HepG2 (cell line): ENCODE results near the gene RANBP3. TPM values are rescaled to one million over a fixed set of nuclear protein-coding genes. Genes with fewer than 3 reads are reported as not detected.

Source experiments
- ATAC-seq: fragments of 200-7000 bp; cut with Tn5 transposase; 3 replicates; pipeline ENCODE4 v1.9.1; 2020; ENCODE audit warnings: mild to moderate bottlenecking, moderate library complexity
- Bru-seq: library from RNA; stranded (reverse); fragments of 400-500 nt; gene quantifications from one replicate; lab custom pipeline; 2021; lab: Mats Ljungman, UMichigan
- BruChase-seq, 2 experiments: library from RNA; stranded (reverse); fragments of 400-500 nt; gene quantifications; one replicate each; lab custom pipeline; 2021; lab: Mats Ljungman, UMichigan
- BruUV-seq: library from RNA; stranded (reverse); fragments of 400-500 nt; replicated peaks from 2 replicates; lab custom pipeline; 2021; lab: Mats Ljungman, UMichigan
- CTCF ChIA-PET: fragments of 300-600 bp; formaldehyde crosslinking; extraction: SDS; loops from one replicate; lab custom pipeline; 2021; ENCODE audit warnings: low total read pairs, inconsistent platforms, low intra/inter-chr PET ratio; lab: Yijun Ruan, JAX
- POLR2A ChIA-PET: fragments of 350-600 bp; sonication (Branson Sonifier 250); formaldehyde crosslinking; loops from one replicate; lab custom pipeline; 2020; ENCODE audit warnings: antibody characterized with exemption, inconsistent platforms; lab: Yijun Ruan, JAX
- DNase-seq: peaks from one replicate; pipeline ENCODE4 v3.0.0-alpha.2; 2015; ENCODE audit warnings: low spot score
- FAIRE-seq: peaks from 3 replicates; lab custom pipeline; 2011; peaks lifted over from hg19 to GRCh38; lab: Jason Lieb, UNC
- H2AFZ ChIP-seq: one replicate; pipeline ENCODE4 v1.6.1; 2011; ENCODE audit warnings: low read length, inconsistent platforms
- H3K27ac ChIP-seq: fragments of 300-600 bp; 3 replicates; pipeline ENCODE4 v1.8.0; 2011; ENCODE audit warnings: mixed run types, mild to moderate bottlenecking, mixed read lengths, low read length, inconsistent platforms; ENCODE audit not compliant: insufficient read depth; ENCODE audit errors: extremely low read length
- H3K27me3 ChIP-seq, 2 experiments: fragments of 200-600 bp in 1 of 2; 2 replicates in 1 of 2; 3 replicates in 1 of 2; pipeline versions ENCODE4 v1.6.0 to v1.8.0; 2011; ENCODE audit warnings: low read length in 2 of 2, mild to moderate bottlenecking in 2 of 2, moderate library complexity in 2 of 2, inconsistent platforms in 1 of 2; ENCODE audit not compliant: insufficient read depth in 2 of 2, control insufficient read depth in 1 of 2
- H3K36me3 ChIP-seq, 2 experiments: fragments of 200-600 bp in 1 of 2; replicated peaks in 1 of 2; 2 replicates in 1 of 2; 3 replicates in 1 of 2; pipeline versions ENCODE4 v1.5.1 to v1.8.0; 2011; ENCODE audit warnings: low read length in 2 of 2, inconsistent platforms in 1 of 2; ENCODE audit not compliant: insufficient read depth in 2 of 2, control insufficient read depth in 1 of 2
- H3K4me1 ChIP-seq: 2 replicates; pipeline ENCODE4 v1.5.1; 2012; ENCODE audit warnings: low read length, inconsistent platforms; ENCODE audit not compliant: insufficient read depth
- H3K4me2 ChIP-seq: 2 replicates; pipeline ENCODE4 v1.6.0; 2011; ENCODE audit warnings: low read depth, low read length, inconsistent platforms
- H3K4me3 ChIP-seq, 3 experiments: fragments of 200-600 bp in 1 of 3; sonication (generic), shearing (Covaris generic) in 1 of 3; replicated peaks in 1 of 3; 2 replicates each; pipeline ENCODE4 v1.5.1; 2011 to 2016; ENCODE audit warnings: low read length in 3 of 3, inconsistent platforms in 2 of 3, low read depth in 2 of 3, mild to moderate bottlenecking in 2 of 3, control low read depth in 1 of 3, mixed read lengths in 1 of 3; ENCODE audit not compliant: insufficient read depth in 1 of 3
- H3K79me2 ChIP-seq: one replicate; pipeline ENCODE4 v1.6.1; 2011; ENCODE audit warnings: low read length, inconsistent platforms; ENCODE audit not compliant: insufficient read depth
- H3K9ac ChIP-seq: 2 replicates; pipeline ENCODE4 v1.6.0; 2011; ENCODE audit warnings: mild to moderate bottlenecking, low read depth, low read length, inconsistent platforms; ENCODE audit not compliant: insufficient read depth
- H3K9me3 ChIP-seq: 2 replicates; pipeline ENCODE4 v1.5.1; 2012; ENCODE audit warnings: mild to moderate bottlenecking, low read length
- H4K20me1 ChIP-seq: 2 replicates; pipeline ENCODE4 v1.6.0; 2011; ENCODE audit warnings: inconsistent platforms, mild to moderate bottlenecking, low read length, moderate library complexity; ENCODE audit not compliant: insufficient read depth
- CREB1 ChIP-seq, 2 experiments: fragments of 450-650 bp in 1 of 2; IDR thresholded peaks; 2 replicates each; pipeline ENCODE4 v1.6.1; 2016 to 2017; ENCODE audit warnings: control low read depth in 1 of 2, mild to moderate bottlenecking in 1 of 2, missing compliant biosample characterization in 1 of 2, missing genetic modification characterization in 1 of 2
- DMAP1 ChIP-seq: IDR thresholded peaks from 2 replicates; pipeline ENCODE4 v1.6.1; 2016
- GMEB1 ChIP-seq: sonication (generic); formaldehyde crosslinking; IDR thresholded peaks from 2 replicates; pipeline ENCODE4 v1.5.1; 2020; ENCODE audit warnings: missing genetic modification reagents, mild to moderate bottlenecking, borderline replicate concordance
- IKZF5 ChIP-seq: IDR thresholded peaks from 2 replicates; pipeline ENCODE4 v1.6.1; 2018; ENCODE audit warnings: missing genetic modification reagents, mild to moderate bottlenecking, missing compliant biosample characterization
- KDM3A ChIP-seq: IDR thresholded peaks from 2 replicates; pipeline ENCODE4 v1.6.1; 2018; ENCODE audit warnings: low read depth, missing compliant biosample characterization
- NFE2L2 ChIP-seq: fragments of 150-350 bp; IDR thresholded peaks from 2 replicates; pipeline ENCODE4 v1.6.1; 2014; ENCODE audit warnings: low read length
- NR2F2 ChIP-seq: IDR thresholded peaks from 2 replicates; pipeline ENCODE4 v1.6.1; 2012; ENCODE audit warnings: low read depth, inconsistent platforms, borderline replicate concordance
- SRY ChIP-seq: sonication (generic); formaldehyde crosslinking; IDR thresholded peaks from 2 replicates; pipeline ENCODE4 v1.8.0; 2022; ENCODE audit warnings: mild to moderate bottlenecking, missing genetic modification reagents
- ZNF496 ChIP-seq: sonication (generic); formaldehyde crosslinking; IDR thresholded peaks from 2 replicates; pipeline ENCODE4 v1.8.1; 2023; ENCODE audit warnings: mild to moderate bottlenecking, moderate library complexity, missing genetic modification reagents; ENCODE audit not compliant: insufficient replicate concordance
- ZNF674 ChIP-seq: sonication (generic); formaldehyde crosslinking; IDR thresholded peaks from 2 replicates; pipeline ENCODE4 v1.5.0; 2020; ENCODE audit warnings: low read depth, mild to moderate bottlenecking, missing genetic modification reagents
- ZNF773 ChIP-seq: sonication (generic); formaldehyde crosslinking; IDR thresholded peaks from 2 replicates; pipeline ENCODE4 v1.4.0; 2020; ENCODE audit warnings: missing genetic modification reagents, borderline replicate concordance
- WGBS: methylation state at CpG from one replicate; pipeline ENCODE4 v1.1.6; 2017; ENCODE audit warnings: low lambda C conversion rate; 5-methylcytosine and 5-hydroxymethylcytosine counted together
- in situ Hi-C: cut with HindIII; loops from 2 replicates; pipeline ENCODE4 v1.10.0; 2017; ENCODE audit warnings: low pct_unique_long_range_greater_than_20kb; ENCODE audit not compliant: extremely low pct_ligation_motif_present
- intact Hi-C: fragments of 100-400 bp; cut with micrococcal nuclease; formaldehyde crosslinking; loops from one replicate; pipeline ENCODE4 v1.10.0; 2022; ENCODE audit not compliant: unreplicated experiment
- long read RNA-seq, 2 experiments: library from RNA in 1 of 2; library from polyadenylated mRNA in 1 of 2; stranded (forward) in 1 of 2; unstranded in 1 of 2; transcript quantifications; one replicate each; pipeline ENCODE4 v2.0.0, GENCODE V29; 2019 to 2022
- polyA minus RNA-seq, 3 experiments: library from RNA; depleted of rRNA, polyadenylated mRNA; stranded (reverse); fragments of >200 nt; gene quantifications; 2 replicates each; pipeline ENCODE4 v1.2.3, GENCODE V29; 2011; ENCODE audit warnings: low replicate concordance in 1 of 3
- polyA plus RNA-seq, 8 experiments: library from polyadenylated mRNA; depleted of rRNA in 3 of 8; stranded (reverse) in 7 of 8; unstranded in 1 of 8; fragments of >200 nt; fragmentation: Illumina TruSeq in 4 of 8; extraction: Trizol in 4 of 8; gene quantifications; 2 replicates each; pipeline versions ENCODE4 v1.2.1 to v1.2.3, GENCODE V29; 2011 to 2016; ENCODE audit warnings: low read depth in 4 of 8, missing spikeins in 1 of 8, mixed read lengths in 1 of 8; ENCODE audit not compliant: insufficient read depth in 1 of 8
- total RNA-seq, 5 experiments: library from RNA; depleted of rRNA; stranded (reverse); fragments of >200 nt; fragmentation: Illumina TruSeq; extraction: Trizol; gene quantifications; 2 replicates each; pipeline ENCODE4 v1.2.3, GENCODE V29; 2016; ENCODE audit warnings: low read depth in 1 of 5

The RANBP3 gene, protein sequence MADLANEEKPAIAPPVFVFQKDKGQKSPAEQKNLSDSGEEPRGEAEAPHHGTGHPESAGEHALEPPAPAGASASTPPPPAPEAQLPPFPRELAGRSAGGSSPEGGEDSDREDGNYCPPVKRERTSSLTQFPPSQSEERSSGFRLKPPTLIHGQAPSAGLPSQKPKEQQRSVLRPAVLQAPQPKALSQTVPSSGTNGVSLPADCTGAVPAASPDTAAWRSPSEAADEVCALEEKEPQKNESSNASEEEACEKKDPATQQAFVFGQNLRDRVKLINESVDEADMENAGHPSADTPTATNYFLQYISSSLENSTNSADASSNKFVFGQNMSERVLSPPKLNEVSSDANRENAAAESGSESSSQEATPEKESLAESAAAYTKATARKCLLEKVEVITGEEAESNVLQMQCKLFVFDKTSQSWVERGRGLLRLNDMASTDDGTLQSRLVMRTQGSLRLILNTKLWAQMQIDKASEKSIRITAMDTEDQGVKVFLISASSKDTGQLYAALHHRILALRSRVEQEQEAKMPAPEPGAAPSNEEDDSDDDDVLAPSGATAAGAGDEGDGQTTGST
- total RNA-seq (2016; rRNA removed; fragmentation: Illumina TruSeq; extraction: Trizol) (37.2 and 39.5 TPM in 2 replicates), polyA plus RNA-seq (2011; rRNA removed) (149 and 151 TPM in 2 replicates), polyA minus RNA-seq (2011; rRNA and poly(A)+ RNA removed; ENCODE audit: low replicate concordance) (43.2 and 193 TPM in 2 replicates), Bru-seq, nascent RNA (percentile 82 among the genes with signal in this experiment), BruChase-seq, experiment 1, labeled RNA remaining after a 6-hour chase (percentile 85 among the genes with signal in this experiment), BruChase-seq, experiment 2, labeled RNA remaining after a 2-hour chase (percentile 88 among the genes with signal in this experiment)
- 15.1 and 18.2 TPM in 2 replicates for total RNA-seq (2016; cell fraction: cytosol; rRNA removed; fragmentation: Illumina TruSeq; extraction: Trizol; ENCODE audit: low read depth)
- 27.1 and 40.8 TPM in 2 replicates for total RNA-seq (2016; cell fraction: insoluble cytoplasmic fraction; rRNA removed; fragmentation: Illumina TruSeq; extraction: Trizol)
- total RNA-seq (2016; cell fraction: membrane; rRNA removed; fragmentation: Illumina TruSeq; extraction: Trizol): 19.4 and 20.4 TPM in 2 replicates
- 47.7 and 56.8 TPM in 2 replicates for total RNA-seq (2016; cell fraction: nucleus; rRNA removed; fragmentation: Illumina TruSeq; extraction: Trizol)
- 91.7 and 149 TPM in 2 replicates for polyA plus RNA-seq (2011; cell fraction: cytosol; rRNA removed)
- 233 and 293 TPM in 2 replicates for polyA plus RNA-seq (2011; cell fraction: nucleus; rRNA removed)
- 62.1 and 64.6 TPM in 2 replicates for polyA plus RNA-seq (2012)
- polyA plus RNA-seq (2016; cell fraction: cytosol; fragmentation: Illumina TruSeq; extraction: Trizol; ENCODE audit: low read depth): 10.3 and 11.7 TPM in 2 replicates
- 53.5 and 62.0 TPM in 2 replicates for polyA plus RNA-seq (2016; cell fraction: insoluble cytoplasmic fraction; fragmentation: Illumina TruSeq; extraction: Trizol; ENCODE audit: low read depth)
- polyA plus RNA-seq (2016; cell fraction: membrane; fragmentation: Illumina TruSeq; extraction: Trizol; ENCODE audit: low read depth): 18.2 and 24.3 TPM in 2 replicates
- 127 and 170 TPM in 2 replicates for polyA plus RNA-seq (2016; cell fraction: nucleus; fragmentation: Illumina TruSeq; extraction: Trizol; ENCODE audit: insufficient read depth, low read depth)
- polyA minus RNA-seq (2011; cell fraction: cytosol; rRNA and poly(A)+ RNA removed): 76.9 and 86.6 TPM in 2 replicates
- polyA minus RNA-seq (2011; cell fraction: nucleus; rRNA and poly(A)+ RNA removed): 74.3 and 80.3 TPM in 2 replicates
- long read RNA-seq, experiment 1, transcript RANBP3-220 (16 exons, 1,783 nt): major isoform, 12 of 49 reads
- long read RNA-seq, experiment 1, transcript RANBP3-201 (16 exons, 1,762 nt): minor isoform, 8 of 49 reads
- long read RNA-seq, experiment 1, partial matches to known transcripts: 11 of 49 reads
- long read RNA-seq, experiment 1, other reads (novel, unspliced or antisense): 17 of 49 reads
- long read RNA-seq, experiment 2, transcript RANBP3-201 (16 exons, 1,762 nt): major isoform, 19 of 170 reads
- long read RNA-seq, experiment 2, transcript RANBP3-220 (16 exons, 1,783 nt): minor isoform, 18 of 170 reads
- long read RNA-seq, experiment 2, partial matches to known transcripts: 57 of 170 reads
- long read RNA-seq, experiment 2, other reads (novel, unspliced or antisense): 73 of 170 reads

DNA sequence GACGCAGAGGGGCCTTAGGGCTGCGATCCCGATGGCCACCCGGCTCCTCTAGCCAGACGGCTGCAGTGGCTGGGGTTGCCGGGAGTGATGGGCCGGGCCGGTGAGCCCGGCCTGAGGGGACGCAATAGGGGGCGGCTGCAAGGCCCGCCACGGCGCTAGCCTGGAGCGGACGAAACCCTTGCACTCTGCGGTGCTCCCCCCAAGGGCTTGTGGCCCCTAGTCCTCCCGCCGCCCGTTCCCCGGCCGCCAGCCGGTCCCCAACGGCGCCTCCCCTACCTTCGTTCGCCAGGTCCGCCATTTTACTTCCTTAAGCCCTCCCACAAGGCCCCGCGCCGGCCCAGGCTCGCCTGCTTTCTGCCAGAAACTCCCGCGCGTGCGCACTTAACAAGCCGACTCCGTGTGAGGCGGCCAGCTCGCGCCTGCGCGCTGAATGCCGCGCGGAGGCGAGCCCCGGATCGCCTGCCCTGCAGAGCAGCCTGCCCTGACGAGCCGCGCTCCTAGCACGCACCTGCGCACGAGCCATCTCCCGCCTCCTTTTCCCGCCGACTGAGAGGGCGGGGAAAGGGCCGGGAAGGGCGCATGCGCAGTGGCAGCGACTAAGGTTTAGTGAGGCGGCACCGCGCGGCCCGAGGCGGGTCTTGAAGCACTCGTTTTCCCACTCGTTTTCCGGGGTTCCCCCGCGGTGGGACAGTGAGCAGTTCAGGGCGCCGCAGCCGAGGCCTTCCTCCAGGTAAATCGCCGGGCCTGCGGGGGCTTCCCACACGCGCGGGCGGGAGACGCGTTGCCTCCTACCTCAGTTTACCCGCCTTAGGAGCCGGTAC, at the start of gene RANBP3:
RANBP3 (minus strand) TSS at position 356 of the 821 bp plus-strand sequence; CDS start at position 298, 58 bp downstream.
- ATAC-seq: peak; percentile 85
- no peak within 1 kb of the TSS for H2AFZ ChIP-seq
- H3K4me3 ChIP-seq: peak within 1 kb of the TSS; percentile 87 to 98 (median 92)
- FAIRE-seq: no peak
- WGBS: under 1% methylated on average over 32 of the region's 88 CpGs
- H3K4me1 ChIP-seq: peaks cover 83% of the 10 kb centered on the region
- CTCF ChIA-PET: no interaction called here
- H3K9ac ChIP-seq: peak within 1 kb of the TSS; percentile 95
- H4K20me1 ChIP-seq: peaks cover 13% of the 10 kb centered on the region; the same call in 1 of the 2 replicates
- peaks cover 5 to 16% of the 10 kb centered on the region in 2 experiments for H3K36me3 ChIP-seq
- H3K79me2 ChIP-seq: peaks cover 63% of the 10 kb centered on the region
- H3K27me3 ChIP-seq: no peaks in the 10 kb centered on the region; a peak in 1 of 5 replicates
- POLR2A ChIA-PET: interaction anchor here (0.6 to 4.1 kb wide), 6 partner anchors 10 to 150 kb away, joined by 3 to 30 read pairs (median 4); partner anchors contain the start of gene NDUFA11
- in situ Hi-C loops (loop anchor here (5.0 kb wide), 1 partner anchor 176 kb away; no protein-coding TSS in a partner anchor), intact Hi-C loops (no loop called here)
- H3K27ac ChIP-seq: peak within 1 kb of the TSS; percentile 82
- DNase-seq: peak; percentile 97
- no peaks in the 10 kb centered on the region for H3K9me3 ChIP-seq
- peak within 1 kb of the TSS; percentile 99 for H3K4me2 ChIP-seq
- no TSS peak for BruUV-seq
- no peak for TF ChIP-seq NFE2L2
- peak; percentile 86 for TF ChIP-seq ZNF496
- peak; percentile 34; the same call in 1 of the 2 replicates for TF ChIP-seq CREB1 (IDR thresholded peaks at IDR 0.05)
- no peak for TF ChIP-seq CREB1 (CRISPR knock-in tag; IDR thresholded peaks at IDR 0.05)
- TF ChIP-seq ZNF773: peak; percentile 100
- TF ChIP-seq SRY (CRISPR knock-in tag): peak; percentile 100
- TF ChIP-seq ZNF674 (CRISPR knock-in tag): peak; percentile 99; the same call in 1 of the 2 replicates
- TF ChIP-seq GMEB1 (CRISPR knock-in tag): peak; percentile 90
- TF ChIP-seq KDM3A (CRISPR knock-in tag): peak; percentile 92
- TF ChIP-seq IKZF5 (CRISPR knock-in tag): peak; percentile 100
- TF ChIP-seq DMAP1 (CRISPR knock-in tag): peak; percentile 93
- no peak for TF ChIP-seq NR2F2
